HepG2 (cell line): ENCODE results near the gene GAS2L1. TPM values are rescaled to one million over a fixed set of nuclear protein-coding genes. Genes with fewer than 3 reads are reported as not detected.
A peak's percentile ranks its signal among the peaks of the same experiment; 100 is the strongest.

Experiments
- ARID2 ChIP-seq: sonication (generic); formaldehyde crosslinking; IDR thresholded peaks from 2 replicates; pipeline ENCODE4 v1.8.1; 2022; ENCODE audit warnings: mild to moderate bottlenecking, missing genetic modification reagents, borderline replicate concordance
- CC2D1A ChIP-seq: sonication (generic); formaldehyde crosslinking; IDR thresholded peaks from 2 replicates; pipeline ENCODE4 v1.8.1; 2023; ENCODE audit warnings: mild to moderate bottlenecking, missing genetic modification reagents
- CENPT ChIP-seq: sonication (generic); formaldehyde crosslinking; IDR thresholded peaks from 2 replicates; pipeline ENCODE4 v1.8.0; 2022; ENCODE audit warnings: low read depth, mild to moderate bottlenecking, moderate library complexity, missing genetic modification reagents
- DR1 ChIP-seq: sonication (generic); formaldehyde crosslinking; IDR thresholded peaks from 2 replicates; pipeline ENCODE4 v1.8.0; 2021; ENCODE audit warnings: mild to moderate bottlenecking, missing genetic modification reagents, inconsistent platforms
- E2F5 ChIP-seq: sonication (generic); formaldehyde crosslinking; conservative IDR thresholded peaks from 2 replicates; pipeline ENCODE4 v1.4.0; 2020; ENCODE audit warnings: missing genetic modification reagents
- EP300 ChIP-seq, 3 experiments: sonication (generic) in 1 of 3; formaldehyde crosslinking in 1 of 3; IDR thresholded peaks; 2 replicates each; pipeline versions ENCODE4 v1.5.1 to v1.6.1; 2011 to 2020; ENCODE audit warnings: low read depth in 2 of 3, low read length in 2 of 3, borderline replicate concordance in 1 of 3, improper control_type of control experiment in 1 of 3, mild to moderate bottlenecking in 1 of 3, missing genetic modification reagents in 1 of 3, moderate library complexity in 1 of 3
- HNF1B ChIP-seq: sonication (generic); formaldehyde crosslinking; IDR thresholded peaks from 2 replicates; pipeline ENCODE4 v1.5.1; 2020; ENCODE audit warnings: mild to moderate bottlenecking, moderate library complexity, missing genetic modification reagents
- HOXD1 ChIP-seq: sonication (generic); formaldehyde crosslinking; IDR thresholded peaks from 2 replicates; pipeline ENCODE4 v1.5.0; 2020; ENCODE audit warnings: missing genetic modification reagents
- ISL2 ChIP-seq: sonication (generic); formaldehyde crosslinking; IDR thresholded peaks from 2 replicates; pipeline ENCODE4 v1.5.0; 2020; ENCODE audit warnings: missing genetic modification reagents
- MYC ChIP-seq: sonication (generic); formaldehyde crosslinking; IDR thresholded peaks from 2 replicates; pipeline ENCODE4 v1.9.0; 2021; ENCODE audit warnings: missing genetic modification reagents, borderline replicate concordance
- NCOA5 ChIP-seq: sonication (generic); formaldehyde crosslinking; IDR thresholded peaks from 2 replicates; pipeline ENCODE4 v1.4.0; 2020; ENCODE audit warnings: missing genetic modification reagents
- ONECUT2 ChIP-seq: sonication (generic); formaldehyde crosslinking; IDR thresholded peaks from 2 replicates; pipeline ENCODE4 v1.4.0; 2020; ENCODE audit warnings: missing genetic modification reagents
- PHF21A ChIP-seq: sonication (generic); formaldehyde crosslinking; IDR thresholded peaks from 2 replicates; pipeline ENCODE4 v1.5.0; 2020; ENCODE audit warnings: mild to moderate bottlenecking, missing genetic modification reagents
- PREB ChIP-seq: sonication (generic); formaldehyde crosslinking; IDR thresholded peaks from 2 replicates; pipeline ENCODE4 v1.4.0; 2020; ENCODE audit warnings: missing genetic modification reagents
- REXO4 ChIP-seq: sonication (generic); formaldehyde crosslinking; IDR thresholded peaks from 2 replicates; pipeline ENCODE4 v1.8.0; 2022; ENCODE audit warnings: missing genetic modification reagents, mild to moderate bottlenecking, borderline replicate concordance
- SIN3B ChIP-seq: fragments of 150-350 bp; IDR thresholded peaks from 2 replicates; pipeline ENCODE4 v1.6.1; 2014; ENCODE audit warnings: low read length
- SNAPC2 ChIP-seq: sonication (generic); formaldehyde crosslinking; IDR thresholded peaks from 2 replicates; pipeline ENCODE4 v1.8.1; 2022; ENCODE audit warnings: mild to moderate bottlenecking, missing genetic modification reagents
- ZNF180 ChIP-seq: sonication (generic); formaldehyde crosslinking; IDR thresholded peaks from 2 replicates; pipeline ENCODE4 v1.4.0; 2020; ENCODE audit warnings: low read depth, missing genetic modification reagents, borderline replicate concordance
- ZNF280B ChIP-seq: sonication (generic); formaldehyde crosslinking; IDR thresholded peaks from 2 replicates; pipeline ENCODE4 v1.5.0; 2020; ENCODE audit warnings: missing genetic modification reagents, mild to moderate bottlenecking, borderline replicate concordance
- ZNF282 ChIP-seq: fragments of 450-650 bp; IDR thresholded peaks from 2 replicates; pipeline ENCODE4 v1.6.1; 2018; ENCODE audit not compliant: partially characterized antibody
- ZNF44 ChIP-seq: sonication (generic); formaldehyde crosslinking; IDR thresholded peaks from 2 replicates; pipeline ENCODE4 v1.5.1; 2020; ENCODE audit warnings: mild to moderate bottlenecking, missing genetic modification reagents
- ZNF777 ChIP-seq: sonication (generic); formaldehyde crosslinking; IDR thresholded peaks from 2 replicates; pipeline ENCODE4 v1.4.0; 2020; ENCODE audit warnings: missing genetic modification reagents
- ZNF878 ChIP-seq: sonication (generic); formaldehyde crosslinking; IDR thresholded peaks from 2 replicates; pipeline ENCODE4 v1.8.1; 2023; ENCODE audit warnings: mild to moderate bottlenecking, missing genetic modification reagents, moderate library complexity
- polyA plus RNA-seq, 8 experiments: library from polyadenylated mRNA; depleted of rRNA in 3 of 8; stranded (reverse) in 7 of 8; unstranded in 1 of 8; fragments of >200 nt; fragmentation: Illumina TruSeq in 4 of 8; extraction: Trizol in 4 of 8; gene quantifications; 2 replicates each; pipeline versions ENCODE4 v1.2.1 to v1.2.3, GENCODE V29; 2011 to 2016; ENCODE audit warnings: low read depth in 4 of 8, missing spikeins in 1 of 8, mixed read lengths in 1 of 8; ENCODE audit not compliant: insufficient read depth in 1 of 8
- total RNA-seq, 5 experiments: library from RNA; depleted of rRNA; stranded (reverse); fragments of >200 nt; fragmentation: Illumina TruSeq; extraction: Trizol; gene quantifications; 2 replicates each; pipeline ENCODE4 v1.2.3, GENCODE V29; 2016; ENCODE audit warnings: low read depth in 1 of 5

GAS2L1 gene
- total and polyA plus RNA-seq, 2 of the 13 experiments (the other 11 are each of a cell fraction or from before 2014, with no cell fraction given): 1.8 to 3.3 TPM

- no peak for TF ChIP-seq SNAPC2 (CRISPR knock-in tag)
- TF ChIP-seq ZNF44 (CRISPR knock-in tag): no peak
- TF ChIP-seq MYC (CRISPR knock-in tag): no peak
- TF ChIP-seq ZNF878 (CRISPR knock-in tag): no peak
- no peak for TF ChIP-seq PREB
- TF ChIP-seq ONECUT2 (CRISPR knock-in tag): no peak
- TF ChIP-seq DR1 (CRISPR knock-in tag): no peak
- TF ChIP-seq CENPT (CRISPR knock-in tag): no peak
- TF ChIP-seq ISL2 (CRISPR knock-in tag): no peak
- 0 out of 2 replicates have a peak, but pooled peaks have one; percentile 38 for TF ChIP-seq PHF21A (CRISPR knock-in tag)
- no peak for TF ChIP-seq CC2D1A (CRISPR knock-in tag)
- TF ChIP-seq NCOA5 (CRISPR knock-in tag): no peak
- no peak for TF ChIP-seq ZNF280B (CRISPR knock-in tag)
- TF ChIP-seq REXO4 (CRISPR knock-in tag): no peak
- TF ChIP-seq ZNF180 (CRISPR knock-in tag): no peak
- TF ChIP-seq ZNF282: no peak
- no peak for TF ChIP-seq ARID2 (CRISPR knock-in tag)
- TF ChIP-seq SIN3B: no peak
- no peak for TF ChIP-seq E2F5 (CRISPR knock-in tag)
- TF ChIP-seq HNF1B: no peak
- TF ChIP-seq HOXD1 (CRISPR knock-in tag): no peak
- no peak for TF ChIP-seq ZNF777 (CRISPR knock-in tag)
- 0 out of 4 replicates have a peak, but pooled peaks of 1 of the 2 experiments have one; percentile 40 for TF ChIP-seq EP300 (IDR thresholded peaks at IDR 0.05; ENCODE audit: low read depth in 2 of 2, low read length in 2 of 2)
- no peak for TF ChIP-seq EP300 (CRISPR knock-in tag; IDR thresholded peaks at IDR 0.05; ENCODE audit: borderline replicate concordance)
These were observed 36.3 kb downstream of the GAS2L1 start (continued) for GRCh38 chr22:29342577-29343312.
